Suppressor macrophage (primary cell): Measurements from ENCODE around the gene PHIP.

Source experiments
- DNase-seq, 4 experiments: peaks; one replicate each; pipeline ENCODE4 v3.0.0-alpha.2; 2020 to 2022
- total RNA-seq, 17 experiments: gene quantifications; one replicate each; lab custom pipeline; 2026; ENCODE audit warnings: mixed read lengths in 6 of 17, inconsistent platforms in 3 of 17; lab: John Stamatoyannopoulos, UW

The PHIP gene
- total RNA-seq: 70.4 to 198 (median 98.6) reads per million in 17 experiments

- DNase-seq: peak; percentile 95 to 97 (median 96)
Observed at GRCh38 chr6:79078075-79078969, at the start of gene PHIP. Gene PHIP (minus strand): TSS chr6:79078254. CDS start chr6:79078068, 186 bp downstream.

GRCh38 chr6:79127660-79128059 lies 49.6 kb upstream of the PHIP start:
- DNase-seq: no peak

- DNase-seq: no peak
Observed at GRCh38 chr6:79119217-79119616, 41.2 kb upstream of the PHIP start.

GRCh38 chr6:79117752-79118151 lies 39.7 kb upstream of the PHIP start:
- no peak for DNase-seq

GRCh38 chr6:79115553-79116182 lies 37.6 kb upstream of the PHIP start:
- no peak for DNase-seq

- no peak for DNase-seq
Observed at GRCh38 chr6:79111549-79111948, 33.5 kb upstream of the PHIP start.

GRCh38 chr6:79101164-79101563 lies 23.1 kb upstream of the PHIP start:
- no peak for DNase-seq

- no peak for DNase-seq
Observed at GRCh38 chr6:79100304-79100703, 22.2 kb upstream of the PHIP start.

GRCh38 chr6:79094938-79095337 lies 16.9 kb upstream of the PHIP start:
- DNase-seq: no peak

- DNase-seq: peak in 2 of 4 experiments; percentile 30 to 37
Observed at GRCh38 chr6:79091801-79092200, 13.7 kb upstream of the PHIP start.

GRCh38 chr6:79089552-79090404 lies 11.7 kb upstream of the PHIP start:
- DNase-seq: no peak

GRCh38 chr6:79084693-79085092 lies 6.6 kb upstream of the PHIP start:
- DNase-seq: no peak

- no peak for DNase-seq
Observed at GRCh38 chr6:79082304-79082703, 4.2 kb upstream of the PHIP start.

- DNase-seq: no peak
Observed at GRCh38 chr6:79081663-79082062, 3.6 kb upstream of the PHIP start.

- DNase-seq: peak in 2 of 4 experiments; percentile 5 to 21
Observed at GRCh38 chr6:79079561-79080041, 1.5 kb upstream of the PHIP start.

GRCh38 chr6:79077715-79078074 lies 359 bp downstream of the PHIP start:
- DNase-seq: peak; percentile 59 to 84 (median 78)

- peak; percentile 94 to 97 (median 96) for DNase-seq
Observed at GRCh38 chr6:79076782-79077641, 1.0 kb downstream of the PHIP start.

GRCh38 chr6:79076160-79076559 lies 1.9 kb downstream of the PHIP start:
- peak in 3 of 4 experiments; percentile 7 to 48 (median 36) for DNase-seq

- DNase-seq: no peak
Observed at GRCh38 chr6:79073888-79074287, 4.2 kb downstream of the PHIP start.

GRCh38 chr6:79072640-79073181 lies 5.3 kb downstream of the PHIP start:
- no peak for DNase-seq

- DNase-seq: no peak
Observed at GRCh38 chr6:79071547-79071946, 6.5 kb downstream of the PHIP start.
